ENCODE data around the gene ELF5. TPM values are rescaled to one million over a fixed set of nuclear protein-coding genes. Genes with fewer than 3 reads are reported as not detected.

Gene ELF5
- total RNA-seq, 1 donor from 2014 or later: not detected

Other genes starting within 250 kb of the ELF5 start
- gene ABTB2, start 155.8 kb downstream of the ELF5 start, total RNA-seq: 8.2 and 8.3 TPM in 2 replicates
- 29.1 and 31.2 TPM in 2 replicates for gene CAT, start 74.9 kb downstream of the ELF5 start, total RNA-seq
- gene EHF, start 107.3 kb upstream of the ELF5 start, total RNA-seq: not detected in 2 replicates

All from T-helper 1 cell treated with Interleukin-12 subunit alpha and Interleukin-12 subunit beta and Interleukin-4 antibody, amounts not matched to agents 30 ng/mL and 1 ng/mL, for 36 hours (primary cell).